ENCODE measurements around the gene EHMT2.
A peak's percentile ranks its signal among the peaks of the same experiment; 100 is the strongest.
"Not testable (repeated sequence)": the region's sequence is repeated elsewhere in the genome, so short reads cannot be mapped to it uniquely, and the experiment has no call there.

The EHMT2 gene

DNA sequence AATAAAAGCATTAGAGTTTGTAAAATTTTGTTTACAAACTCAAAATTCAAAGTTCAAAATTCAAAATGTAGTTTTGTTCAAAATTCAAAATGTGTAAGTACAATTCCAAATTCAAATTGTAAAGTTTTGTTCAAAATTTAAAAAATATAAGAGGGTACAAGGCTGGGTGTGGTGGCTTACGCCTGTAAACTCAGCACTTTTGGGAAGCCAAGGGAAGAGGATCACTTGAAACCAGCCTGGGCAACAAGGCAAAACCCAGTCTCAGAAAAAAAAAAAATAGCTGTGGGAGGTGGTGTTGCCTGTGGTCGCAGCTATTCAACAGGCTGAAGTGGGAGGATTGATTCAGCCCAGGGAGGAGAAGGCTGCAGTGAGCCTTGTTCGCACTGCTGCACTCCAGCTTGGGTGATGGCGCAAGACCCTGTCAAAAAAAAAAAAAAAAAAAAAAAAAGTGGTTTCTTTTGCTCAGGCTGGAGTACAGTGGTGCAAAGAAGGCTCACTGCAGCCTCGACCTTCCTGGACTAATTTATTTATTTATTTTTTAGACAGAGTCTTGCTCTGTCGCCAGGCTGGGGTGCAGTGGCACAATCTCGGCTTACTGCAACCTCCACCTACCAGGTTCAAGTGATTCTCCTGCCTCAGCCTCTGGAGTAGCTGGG lies 9.8 kb upstream of the EHMT2 start:
- Mint-ChIP-seq H3K4me3 (no peak overlapping the region), H3K4me1 (ENCODE audit: low read depth in 2 of 2) (peaks cover 8 to 9% of the 10 kb centered on the region in 2 donors), H3K36me3 (ENCODE audit: insufficient read depth) (peaks cover 11% of the 10 kb centered on the region), H3K27ac (no peak overlapping the region), H3K9me3 (no peaks in the 10 kb centered on the region), H3K27me3 (peaks cover 10 to 28% of the 10 kb centered on the region in 2 donors)
- no peak for ATAC-seq (replicated peaks)
- no peak for DNase-seq

DNA sequence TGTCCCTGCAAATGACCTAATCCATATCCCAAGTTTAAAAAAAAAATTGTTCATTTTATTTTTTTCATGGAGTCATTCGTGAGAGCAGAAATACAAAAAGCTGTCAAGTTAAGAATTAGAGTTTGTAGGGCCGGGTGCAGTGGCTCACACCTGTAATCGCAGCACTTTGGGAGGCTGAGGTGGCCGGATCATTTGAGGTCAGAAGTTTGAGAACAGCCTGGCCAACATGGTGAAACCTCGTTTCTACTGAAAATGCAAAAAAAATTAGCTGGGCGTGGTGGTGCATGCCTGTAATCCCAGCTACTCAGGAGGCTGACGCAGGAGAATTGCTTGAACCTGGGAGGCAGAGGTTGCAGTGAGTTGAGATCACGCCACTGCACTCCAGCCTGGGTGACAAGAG lies 9.2 kb upstream of the EHMT2 start:
- Mint-ChIP-seq H3K27me3 (peaks cover 6 to 23% of the 10 kb centered on the region in 2 donors), H3K36me3 (ENCODE audit: insufficient read depth) (peaks cover 16% of the 10 kb centered on the region)
- DNase-seq; H3K27ac Mint-ChIP-seq; H3K9me3 Mint-ChIP-seq; H3K4me3 Mint-ChIP-seq; H3K4me1 Mint-ChIP-seq (ENCODE audit: low read depth in 2 of 2); ATAC-seq (replicated peaks): not testable (repeated sequence)

DNA sequence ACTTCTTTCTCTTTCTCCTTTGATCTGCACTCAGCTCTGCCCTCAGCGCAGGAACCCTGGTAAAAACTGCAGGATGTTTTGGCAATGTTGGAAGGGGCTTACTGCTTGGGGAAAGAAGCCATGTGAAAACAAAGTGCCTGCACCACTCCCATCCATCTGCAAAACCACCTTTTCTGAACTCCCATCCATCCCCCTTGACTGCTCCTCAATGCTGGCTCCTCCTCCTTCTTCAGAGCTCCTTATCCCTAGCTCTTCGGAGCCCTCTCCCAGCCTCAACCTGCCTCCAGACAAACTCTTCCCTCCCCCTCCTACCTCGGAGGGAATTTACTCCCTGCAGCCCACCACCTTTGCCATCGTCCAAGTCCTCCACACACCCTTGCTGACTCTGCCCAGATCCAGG lies 8.6 kb upstream of the EHMT2 start:
- peaks cover 9% of the 10 kb centered on the region in 2 donors for H3K4me1 Mint-ChIP-seq (ENCODE audit: low read depth in 2 of 2)
- H3K27ac Mint-ChIP-seq, result no peak overlapping the region
- peaks cover 6 to 23% of the 10 kb centered on the region in 2 donors for H3K27me3 Mint-ChIP-seq
- DNase-seq, result no peak
- ATAC-seq (replicated peaks), result no peak
- H3K9me3 Mint-ChIP-seq, result no peaks in the 10 kb centered on the region
- peaks cover 16% of the 10 kb centered on the region for H3K36me3 Mint-ChIP-seq (ENCODE audit: insufficient read depth)
- H3K4me3 Mint-ChIP-seq, result no peak overlapping the region

DNA sequence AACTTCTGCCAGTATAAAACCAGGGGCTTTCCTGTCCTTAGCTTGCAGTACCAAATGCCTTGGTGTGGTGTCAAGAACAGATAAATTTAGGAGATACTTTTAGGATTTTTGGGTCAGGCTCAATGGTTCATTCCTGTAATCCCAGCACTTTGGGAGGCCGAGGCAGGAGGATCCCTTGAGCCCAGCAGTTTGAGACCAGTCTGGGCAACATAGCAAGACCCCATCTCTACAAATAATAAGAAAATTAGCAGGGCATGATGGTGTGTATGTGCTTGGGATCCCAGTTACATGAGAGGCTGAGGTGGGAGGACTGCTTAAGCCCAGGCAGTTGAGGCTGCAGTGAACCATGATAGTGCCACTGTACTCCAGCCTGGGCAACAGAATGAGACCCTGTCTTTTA lies 7.5 kb upstream of the EHMT2 start:
- Mint-ChIP-seq H3K9me3 (no peaks in the 10 kb centered on the region), H3K36me3 (ENCODE audit: insufficient read depth) (peaks cover 16% of the 10 kb centered on the region), H3K4me1 (ENCODE audit: low read depth in 2 of 2) (peaks cover 9% of the 10 kb centered on the region in 2 donors), H3K27me3 (peaks cover 6 to 19% of the 10 kb centered on the region in 2 donors), H3K4me3 (no peak overlapping the region), H3K27ac (no peak overlapping the region)
- ATAC-seq (replicated peaks) (no peak), DNase-seq (no peak)

DNA sequence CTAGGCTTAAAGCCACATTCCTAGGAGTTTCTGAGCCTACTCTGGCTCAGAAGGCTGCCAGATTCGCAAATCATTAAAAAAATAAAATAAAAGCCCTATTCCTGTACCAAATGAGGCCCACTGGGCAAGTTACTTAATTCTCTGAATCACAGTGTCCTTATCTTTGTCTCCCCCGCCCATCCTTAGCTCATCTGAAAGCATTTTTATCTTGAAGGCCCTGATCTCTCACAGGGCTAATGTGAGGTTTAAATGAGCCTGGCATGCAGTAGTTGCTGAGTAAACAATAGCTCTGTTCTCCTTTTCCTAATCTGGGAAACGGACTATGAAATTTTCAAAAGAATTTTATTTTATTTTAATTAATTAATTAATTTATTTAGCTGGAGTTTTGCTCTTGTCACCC lies 6.5 kb upstream of the EHMT2 start:
- H3K9me3 Mint-ChIP-seq, result no peaks in the 10 kb centered on the region
- DNase-seq (no peak), ATAC-seq (replicated peaks) (no peak)
- peaks cover 17% of the 10 kb centered on the region in 2 donors for H3K4me1 Mint-ChIP-seq (ENCODE audit: low read depth in 2 of 2)
- no peak overlapping the region for H3K4me3 Mint-ChIP-seq
- H3K36me3 Mint-ChIP-seq (ENCODE audit: insufficient read depth), result peaks cover 19% of the 10 kb centered on the region
- no peak overlapping the region for H3K27ac Mint-ChIP-seq
- H3K27me3 Mint-ChIP-seq, result peaks cover 6 to 11% of the 10 kb centered on the region in 2 donors

DNA sequence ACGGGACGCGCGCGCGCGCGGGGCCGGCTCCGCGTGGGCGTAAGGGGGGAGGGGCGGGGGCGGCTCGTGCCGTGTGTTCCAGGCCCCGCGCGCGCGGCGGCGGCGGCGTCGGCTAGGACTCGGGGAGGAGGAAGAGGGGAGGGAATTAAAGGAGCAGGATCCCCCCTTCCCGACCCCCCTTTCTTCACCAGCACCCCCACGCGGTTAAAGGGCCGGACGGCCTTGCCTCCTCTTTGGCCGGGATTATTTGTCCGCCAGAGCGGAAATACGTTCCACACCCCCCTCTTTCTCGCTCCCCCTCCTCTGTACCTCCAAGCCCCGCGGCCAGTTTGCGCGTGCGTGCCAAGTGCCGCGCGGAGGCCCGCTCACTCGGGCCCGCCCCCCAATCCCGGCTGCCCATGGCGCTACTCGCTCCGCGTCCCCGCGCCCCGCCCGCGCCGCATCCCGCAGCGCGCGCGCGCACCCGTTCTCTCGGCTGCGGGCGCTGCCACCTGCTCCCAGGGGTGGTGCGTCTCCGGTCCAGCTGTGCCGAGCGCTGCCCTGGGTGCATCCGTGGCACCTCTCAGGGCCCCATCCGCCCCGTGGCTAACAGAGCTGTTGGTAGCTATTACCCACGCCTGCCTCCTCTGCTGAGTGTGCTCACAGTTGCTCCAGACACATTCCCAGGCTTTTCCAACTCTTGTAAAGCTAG lies 4.6 kb upstream of the EHMT2 start, which contains the start of gene ZBTB12:
Gene ZBTB12, minus strand, starts transcription at position 134 of the 691 bp plus-strand sequence. CDS start 781 bp downstream, outside the sequence.
- Mint-ChIP-seq H3K4me1 (ENCODE audit: low read depth in 2 of 2) (peaks cover 25 to 28% of the 10 kb centered on the region in 2 donors), H3K27ac (peak within 1 kb of the TSS; percentile 44 to 82), H3K4me3 (peak within 1 kb of the TSS; percentile 78 to 86), H3K27me3 (peaks cover 6 to 11% of the 10 kb centered on the region in 2 donors), H3K9me3 (no peaks in the 10 kb centered on the region), H3K36me3 (ENCODE audit: insufficient read depth) (peaks cover 24% of the 10 kb centered on the region)
- peak; percentile 79 to 84 (median 80) for DNase-seq
- peak; percentile 60 for ATAC-seq (replicated peaks)

DNA sequence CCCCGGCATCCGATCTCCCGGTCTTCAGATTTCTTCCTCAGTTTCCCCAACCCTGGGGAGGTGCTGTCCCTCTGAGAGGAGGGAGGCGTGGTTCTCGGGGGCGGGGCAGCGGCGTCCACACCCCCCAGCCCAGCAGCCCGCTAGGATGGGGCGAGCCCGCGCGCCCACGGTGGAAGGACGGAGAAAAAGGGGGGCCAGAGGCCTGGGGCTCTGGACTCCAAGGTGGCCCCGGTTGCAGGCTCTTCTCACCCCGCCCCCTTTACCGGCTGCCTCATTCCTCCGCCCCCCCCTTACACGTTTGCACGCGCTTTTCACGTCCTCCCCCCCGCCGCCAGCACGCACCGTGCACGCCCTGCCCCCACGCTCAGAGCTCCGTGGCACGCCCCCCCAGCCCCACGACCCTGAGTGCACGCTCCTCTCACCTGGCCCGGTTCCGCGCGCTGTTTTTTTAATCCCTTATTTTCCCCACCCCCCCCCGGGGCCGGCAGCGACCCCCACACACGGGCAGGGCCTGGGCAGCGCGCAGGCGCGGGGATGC lies 4.0 kb upstream of the EHMT2 start:
- Mint-ChIP-seq H3K4me3 (peak overlapping the region; percentile 78 to 86), H3K9me3 (no peaks in the 10 kb centered on the region), H3K36me3 (ENCODE audit: insufficient read depth) (peaks cover 26% of the 10 kb centered on the region), H3K27ac (peak overlapping the region; percentile 44 to 82), H3K4me1 (ENCODE audit: low read depth in 2 of 2) (peaks cover 28 to 31% of the 10 kb centered on the region in 2 donors), H3K27me3 (peaks cover 5 to 7% of the 10 kb centered on the region in 2 donors)
- peak; percentile 52 to 57 (median 55) for DNase-seq
- peak; percentile 19 for ATAC-seq (replicated peaks)

DNA sequence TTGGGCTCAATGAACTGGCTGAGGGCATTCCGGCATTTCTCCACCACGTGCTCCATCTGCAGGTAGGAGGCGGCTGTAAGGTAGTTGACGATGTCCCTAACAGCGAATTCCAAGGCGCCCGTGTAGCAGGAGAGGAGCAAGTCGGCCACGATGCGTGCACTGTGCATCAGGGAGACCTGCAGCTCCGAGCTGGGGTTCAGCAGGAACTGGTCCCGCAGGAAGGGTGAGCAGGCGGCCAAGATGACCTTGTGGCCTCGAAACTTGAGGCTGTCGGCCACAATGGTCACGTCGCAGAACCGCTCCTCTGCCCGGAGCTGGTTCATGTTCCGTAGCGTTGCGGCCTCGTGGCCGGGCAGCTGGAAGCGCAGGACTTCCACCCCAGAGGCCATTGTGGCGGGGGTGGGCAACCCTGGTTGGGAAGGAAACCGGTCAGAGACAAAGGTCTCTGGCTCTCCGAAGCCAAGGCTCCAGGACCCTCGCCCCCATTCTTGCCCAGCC lies 3.5 kb upstream of the EHMT2 start:
- Mint-ChIP-seq H3K4me3 (peak overlapping the region; percentile 78 to 86), H3K27me3 (peaks cover under 1 to 2% of the 10 kb centered on the region in 2 donors), H3K36me3 (ENCODE audit: insufficient read depth) (peaks cover 28% of the 10 kb centered on the region), H3K4me1 (ENCODE audit: low read depth in 2 of 2) (peaks cover 33 to 36% of the 10 kb centered on the region in 2 donors), H3K27ac (no peak overlapping the region), H3K9me3 (no peaks in the 10 kb centered on the region)
- DNase-seq, result peak in 1 of 3 experiments; percentile 6
- no peak for ATAC-seq (replicated peaks)

DNA sequence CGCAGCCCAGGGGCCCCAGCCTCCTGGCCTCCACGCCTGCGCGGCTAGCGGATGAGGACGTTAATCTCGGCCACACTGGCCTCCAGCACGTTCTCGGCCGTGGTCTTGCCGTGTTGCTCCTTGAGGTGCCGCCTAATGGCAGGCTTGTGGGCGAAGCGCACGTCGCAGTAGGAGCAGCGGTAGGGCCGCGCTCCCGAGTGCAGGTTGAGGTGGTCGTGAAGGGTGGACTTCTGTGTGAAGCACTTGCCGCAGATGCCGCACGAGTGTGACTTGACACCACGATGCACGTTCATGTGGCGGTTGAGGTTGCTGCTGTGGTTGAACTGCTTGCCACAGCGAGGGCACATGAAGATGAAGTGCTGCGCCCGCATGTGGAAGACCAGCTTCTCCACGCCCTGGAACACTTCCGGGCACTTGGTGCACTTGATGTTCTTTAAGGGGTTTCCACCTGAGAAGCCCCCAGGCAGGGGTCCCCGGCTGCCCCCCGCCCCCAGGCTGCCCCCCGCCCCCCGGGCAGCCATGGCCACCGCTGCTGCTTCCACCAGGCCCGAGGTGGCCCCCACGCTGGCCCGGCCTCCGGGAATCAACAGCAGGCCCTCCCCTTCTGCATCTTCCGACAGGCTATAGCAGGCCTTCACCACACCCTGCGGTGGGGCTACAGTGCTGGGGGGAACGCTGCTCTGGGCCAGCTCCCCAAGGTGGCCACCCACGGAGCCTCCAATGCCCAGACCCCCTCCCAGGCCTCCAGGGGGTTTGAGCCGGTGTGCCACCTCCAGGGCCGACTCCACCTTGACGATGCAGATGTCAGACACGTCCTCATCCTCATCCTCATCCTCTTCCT lies 2.6 kb upstream of the EHMT2 start:
- peak in 1 of 3 experiments; percentile 10 for DNase-seq
- no peak for ATAC-seq (replicated peaks)
- peak overlapping the region in 1 of 2 donors; percentile 41 for H3K27ac Mint-ChIP-seq
- peaks cover 36% of the 10 kb centered on the region for H3K36me3 Mint-ChIP-seq (ENCODE audit: insufficient read depth)
- no peaks in the 10 kb centered on the region for H3K9me3 Mint-ChIP-seq
- no peaks in the 10 kb centered on the region for H3K27me3 Mint-ChIP-seq
- H3K4me1 Mint-ChIP-seq (ENCODE audit: low read depth in 2 of 2), result peaks cover 37 to 40% of the 10 kb centered on the region in 2 donors
- peak overlapping the region; percentile 9 to 94 for H3K4me3 Mint-ChIP-seq

DNA sequence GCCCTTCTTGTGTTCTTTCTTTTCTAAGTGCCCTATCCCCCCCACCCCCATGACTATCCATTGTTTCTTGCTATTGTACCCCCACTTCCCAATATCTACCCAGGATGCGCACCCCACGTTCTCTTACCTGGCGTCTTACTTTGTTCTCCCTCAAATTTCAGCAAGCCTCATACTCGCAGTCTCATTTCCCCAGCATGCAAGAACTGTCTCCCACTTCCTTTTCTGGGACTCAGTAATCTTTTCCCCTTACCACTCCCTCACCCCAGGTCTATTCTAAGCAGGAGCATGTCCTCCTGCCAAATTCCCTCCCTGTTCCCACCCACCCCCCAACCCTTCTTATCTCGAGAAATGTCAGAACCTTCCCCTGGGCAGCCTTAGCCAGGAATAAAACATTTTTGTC lies 1.7 kb upstream of the EHMT2 start:
- no peaks in the 10 kb centered on the region for H3K9me3 Mint-ChIP-seq
- H3K27me3 Mint-ChIP-seq, result no peaks in the 10 kb centered on the region
- no peak for DNase-seq
- peak overlapping the region in 1 of 2 donors; percentile 41 for H3K27ac Mint-ChIP-seq
- peaks cover 37 to 40% of the 10 kb centered on the region in 2 donors for H3K4me1 Mint-ChIP-seq (ENCODE audit: low read depth in 2 of 2)
- peak overlapping the region; percentile 9 to 94 for H3K4me3 Mint-ChIP-seq
- ATAC-seq (replicated peaks), result no peak
- peaks cover 38% of the 10 kb centered on the region for H3K36me3 Mint-ChIP-seq (ENCODE audit: insufficient read depth)

DNA sequence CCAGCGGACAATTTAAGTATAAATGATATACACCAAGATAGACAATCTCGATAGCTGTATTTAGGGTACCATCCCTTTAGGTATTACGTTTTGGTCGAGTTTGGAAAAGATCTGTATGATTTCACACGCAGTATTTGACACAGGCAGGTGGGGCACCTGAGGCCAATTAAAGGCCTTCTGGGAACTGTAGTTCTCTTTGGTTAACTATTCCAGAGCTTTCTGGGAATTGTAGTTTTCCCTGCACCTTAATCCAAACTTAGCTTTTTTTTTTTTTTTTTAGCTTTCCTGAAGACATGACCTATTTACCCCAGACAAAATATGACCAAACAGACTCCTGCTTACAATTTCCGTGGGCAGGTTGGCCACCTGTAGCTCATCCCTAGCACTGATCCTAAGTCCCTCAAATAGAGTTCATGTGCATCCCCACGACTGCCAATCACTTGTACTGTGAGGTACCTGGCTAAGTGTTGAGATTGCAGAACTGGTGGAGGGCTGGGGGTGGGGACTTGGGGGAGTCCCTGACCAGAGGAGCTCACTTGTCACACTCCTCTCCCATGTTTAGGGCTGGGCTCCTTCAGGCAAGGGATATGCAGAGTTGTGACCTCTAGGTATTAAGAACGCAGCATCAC lies 999 bp upstream of the EHMT2 start:
- peak in 1 of 3 experiments; percentile 8 for DNase-seq
- Mint-ChIP-seq H3K36me3 (ENCODE audit: insufficient read depth) (peaks cover 43% of the 10 kb centered on the region), H3K9me3 (no peaks in the 10 kb centered on the region), H3K27me3 (no peaks in the 10 kb centered on the region), H3K4me1 (ENCODE audit: low read depth in 2 of 2) (peaks cover 37 to 41% of the 10 kb centered on the region in 2 donors), H3K27ac (peak overlapping the region; percentile 90 to 91), H3K4me3 (peak overlapping the region; percentile 94 to 95)
- peak; percentile 23 for ATAC-seq (replicated peaks)

DNA sequence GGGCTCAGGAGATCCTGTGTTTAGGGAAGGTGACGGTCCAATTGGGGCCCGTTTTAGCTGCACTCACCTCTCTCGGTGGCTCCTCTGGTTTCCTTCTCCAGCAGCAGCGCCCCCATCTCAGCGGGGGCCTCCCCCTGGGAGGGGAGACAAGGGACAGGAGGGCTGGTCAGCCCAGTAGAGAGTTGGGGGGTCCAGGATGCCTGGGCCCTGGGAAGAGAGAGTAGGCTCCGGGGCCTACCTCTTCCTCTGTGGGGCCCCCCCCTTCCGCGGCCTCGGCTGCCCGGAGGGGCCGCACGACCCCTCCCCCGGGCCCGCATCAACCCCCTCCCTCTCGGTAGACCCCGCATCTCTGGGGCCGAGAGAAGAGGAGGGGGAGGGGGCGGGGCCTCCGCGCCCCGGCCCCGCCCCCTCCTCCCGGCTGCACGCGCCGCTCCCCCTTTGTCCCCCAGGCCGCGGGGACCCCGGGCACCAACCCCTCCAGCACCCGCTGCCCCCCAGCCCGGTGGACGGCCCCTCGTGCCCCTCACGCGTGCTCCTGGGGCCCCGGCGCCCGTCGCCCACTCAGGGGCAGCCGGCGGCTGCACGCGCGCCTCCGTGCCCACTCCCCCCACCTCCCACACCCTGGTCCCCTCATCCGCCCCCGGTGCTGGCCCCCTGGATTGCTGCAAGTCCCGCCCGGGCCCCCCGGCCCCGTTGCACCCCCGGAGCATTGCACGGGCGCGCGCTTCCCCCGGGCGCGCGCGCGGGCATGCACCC lies 464 bp downstream of the EHMT2 start:
- Mint-ChIP-seq H3K9me3 (no peaks in the 10 kb centered on the region), H3K36me3 (ENCODE audit: insufficient read depth) (peaks cover 39% of the 10 kb centered on the region), H3K27ac (peak overlapping the region; percentile 87 to 89), H3K4me3 (peak overlapping the region; percentile 94 to 95), H3K27me3 (no peaks in the 10 kb centered on the region), H3K4me1 (ENCODE audit: low read depth in 2 of 2) (peaks cover 29 to 35% of the 10 kb centered on the region in 2 donors)
- ATAC-seq (replicated peaks) (no peak), DNase-seq (peak in 1 of 3 experiments; percentile 24)

Data from effector memory CD8-positive, alpha-beta T cell (primary cell).